HL-60 (cell line): ENCODE data around the gene SDS.

Experiments
- POLR2AphosphoS5 ChIP-seq: IDR thresholded peaks from 2 replicates; pipeline ENCODE4 v1.6.1; 2012; ENCODE audit warnings: low read depth
- TF ChIP-seq, protein P1 (sequence below): IDR thresholded peaks from one replicate; pipeline ENCODE4 v1.5.1; 2011; ENCODE audit warnings: low read length, control low read depth, inconsistent platforms; ENCODE audit not compliant: insufficient read depth

DNA sequence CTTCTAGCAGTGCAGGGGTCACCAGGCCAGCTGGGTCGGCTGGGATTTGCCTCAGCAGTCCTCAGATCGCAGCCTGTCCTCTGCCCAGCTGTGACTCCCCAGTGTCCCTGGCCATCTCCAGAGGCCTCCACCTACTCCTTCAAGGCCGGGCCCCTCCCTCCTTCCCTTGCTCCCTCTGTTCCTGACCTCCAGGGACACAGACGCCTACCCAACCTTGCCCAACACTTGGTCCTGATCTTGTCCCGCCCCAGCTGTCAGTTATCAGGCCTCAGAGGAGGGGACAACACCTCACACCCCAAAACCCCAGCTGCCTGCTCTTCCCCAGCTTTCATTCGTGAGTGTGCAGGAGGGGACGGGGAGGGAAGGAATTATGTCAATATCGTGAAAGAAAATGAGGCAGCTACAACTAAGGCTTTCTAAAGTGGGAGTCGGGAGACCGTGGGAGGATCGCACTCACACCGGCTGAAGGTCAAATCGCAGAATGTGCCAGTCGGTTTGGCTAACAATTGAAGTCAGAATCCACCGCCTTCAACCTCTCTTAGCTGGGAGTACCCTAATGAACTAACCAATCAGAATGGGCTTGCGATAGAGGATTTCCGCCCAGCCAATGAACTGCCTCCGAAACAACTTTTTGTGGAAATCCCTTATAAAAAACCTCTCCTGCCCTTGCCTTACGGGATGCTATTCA, 54.7 kb downstream of the SDS start:
- TF ChIP-seq, protein P1, sequence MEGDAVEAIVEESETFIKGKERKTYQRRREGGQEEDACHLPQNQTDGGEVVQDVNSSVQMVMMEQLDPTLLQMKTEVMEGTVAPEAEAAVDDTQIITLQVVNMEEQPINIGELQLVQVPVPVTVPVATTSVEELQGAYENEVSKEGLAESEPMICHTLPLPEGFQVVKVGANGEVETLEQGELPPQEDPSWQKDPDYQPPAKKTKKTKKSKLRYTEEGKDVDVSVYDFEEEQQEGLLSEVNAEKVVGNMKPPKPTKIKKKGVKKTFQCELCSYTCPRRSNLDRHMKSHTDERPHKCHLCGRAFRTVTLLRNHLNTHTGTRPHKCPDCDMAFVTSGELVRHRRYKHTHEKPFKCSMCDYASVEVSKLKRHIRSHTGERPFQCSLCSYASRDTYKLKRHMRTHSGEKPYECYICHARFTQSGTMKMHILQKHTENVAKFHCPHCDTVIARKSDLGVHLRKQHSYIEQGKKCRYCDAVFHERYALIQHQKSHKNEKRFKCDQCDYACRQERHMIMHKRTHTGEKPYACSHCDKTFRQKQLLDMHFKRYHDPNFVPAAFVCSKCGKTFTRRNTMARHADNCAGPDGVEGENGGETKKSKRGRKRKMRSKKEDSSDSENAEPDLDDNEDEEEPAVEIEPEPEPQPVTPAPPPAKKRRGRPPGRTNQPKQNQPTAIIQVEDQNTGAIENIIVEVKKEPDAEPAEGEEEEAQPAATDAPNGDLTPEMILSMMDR: no peak
- no peak for TF ChIP-seq POLR2AphosphoS5
